ENCODE measurements around the gene SLC25A25. TPM values are rescaled to one million over a fixed set of nuclear protein-coding genes. Genes with fewer than 3 reads are reported as not detected.

SLC25A25 gene
- total RNA-seq, 3 donors from 2014 or later (not counting 1 experiment from before 2014, with no cell fraction given), result 16.8 to 19.1 (median 18.9) TPM

- Mint-ChIP-seq H3K27ac (no peak overlapping the region), H3K27me3 (ENCODE audit: low read depth in 2 of 2) (no peaks in the 10 kb centered on the region), H3K9me3 (no peaks in the 10 kb centered on the region), H3K36me3 (no peaks in the 10 kb centered on the region), H3K4me1 (peaks cover 0 to 9% of the 10 kb centered on the region in 2 donors), H3K4me3 (no peak overlapping the region)
- no peaks in the 10 kb centered on the region for H3K9me3 ChIP-seq (ENCODE audit: control insufficient read depth, insufficient read depth, low read length)
- DNase-seq, result no peak
- intact Hi-C loops (cut with micrococcal nuclease), result no loop called here
- 59% methylated on average over 6 of the region's 6 CpGs for WGBS (ENCODE audit: insufficient coverage)
- H3K27me3 ChIP-seq (ENCODE audit: control insufficient read depth, insufficient read depth, low read length), result no peaks in the 10 kb centered on the region
- H3K36me3 ChIP-seq (ENCODE audit: control insufficient read depth, insufficient read depth, low read length), result peaks cover 74% of the 10 kb centered on the region
- H3K4me3 ChIP-seq (ENCODE audit: low read length), result no peak overlapping the region
- no peak for TF ChIP-seq CTCF (IDR thresholded peaks at IDR 0.05)
- peaks cover 13% of the 10 kb centered on the region for H3K4me1 ChIP-seq (ENCODE audit: control insufficient read depth, insufficient read depth, low read length)
- H3K27ac ChIP-seq (ENCODE audit: low read length), result no peak overlapping the region
- ATAC-seq, result no peak
These were observed 36.2 kb downstream of the SLC25A25 start for GRCh38 chr9:128104171-128104618.

DNA sequence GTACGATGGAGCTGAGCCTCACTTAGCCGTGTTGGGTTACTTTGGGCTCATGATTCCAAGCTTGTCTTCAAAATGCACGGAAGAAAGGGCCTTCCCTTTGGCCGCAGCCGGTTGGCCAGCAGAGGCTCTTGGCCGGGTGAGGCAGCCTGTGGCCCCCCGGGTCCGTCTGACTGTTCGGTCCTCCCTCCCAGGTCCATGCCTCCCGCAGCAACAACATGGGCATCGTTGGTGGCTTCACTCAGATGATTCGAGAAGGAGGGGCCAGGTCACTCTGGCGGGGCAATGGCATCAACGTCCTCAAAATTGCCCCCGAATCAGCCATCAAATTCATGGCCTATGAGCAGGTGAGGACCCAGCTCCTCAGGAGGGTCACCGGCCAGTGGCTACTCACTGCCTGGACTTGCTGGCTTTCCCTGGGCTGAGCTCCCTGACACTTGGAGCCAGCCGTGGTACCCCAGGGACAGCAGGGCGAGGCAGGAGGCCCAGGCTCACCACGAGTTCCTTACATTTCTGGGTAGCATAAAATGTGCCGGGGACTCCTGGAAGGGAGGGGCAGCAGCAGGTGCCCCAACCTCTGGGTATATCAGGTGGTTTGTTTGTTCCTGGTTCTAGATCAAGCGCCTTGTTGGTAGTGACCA is 37.6 kb downstream of the SLC25A25 start:
- Histone ChIP-seq H3K27me3 (ENCODE audit: control insufficient read depth, insufficient read depth, low read length) (no peaks in the 10 kb centered on the region), H3K27ac (ENCODE audit: low read length) (no peak overlapping the region), H3K9me3 (ENCODE audit: control insufficient read depth, insufficient read depth, low read length) (no peaks in the 10 kb centered on the region), H3K36me3 (ENCODE audit: control insufficient read depth, insufficient read depth, low read length) (peaks cover 70% of the 10 kb centered on the region), H3K4me3 (ENCODE audit: low read length) (no peak overlapping the region), H3K4me1 (ENCODE audit: control insufficient read depth, insufficient read depth, low read length) (peaks cover 7% of the 10 kb centered on the region)
- 93% methylated on average over 21 of the region's 21 CpGs for WGBS (ENCODE audit: insufficient coverage)
- no peak overlapping the region for H3K4me3 Mint-ChIP-seq
- no peak for ATAC-seq
- H3K27ac Mint-ChIP-seq, result no peak overlapping the region
- no peak for TF ChIP-seq CTCF (IDR thresholded peaks at IDR 0.05)
- H3K9me3 Mint-ChIP-seq, result no peaks in the 10 kb centered on the region
- no peaks in the 10 kb centered on the region for H3K36me3 Mint-ChIP-seq
- peaks cover 0 to 9% of the 10 kb centered on the region in 2 donors for H3K4me1 Mint-ChIP-seq
- intact Hi-C loops (cut with micrococcal nuclease), result no loop called here
- H3K27me3 Mint-ChIP-seq (ENCODE audit: low read depth in 2 of 2), result no peaks in the 10 kb centered on the region
- no peak for DNase-seq

DNA sequence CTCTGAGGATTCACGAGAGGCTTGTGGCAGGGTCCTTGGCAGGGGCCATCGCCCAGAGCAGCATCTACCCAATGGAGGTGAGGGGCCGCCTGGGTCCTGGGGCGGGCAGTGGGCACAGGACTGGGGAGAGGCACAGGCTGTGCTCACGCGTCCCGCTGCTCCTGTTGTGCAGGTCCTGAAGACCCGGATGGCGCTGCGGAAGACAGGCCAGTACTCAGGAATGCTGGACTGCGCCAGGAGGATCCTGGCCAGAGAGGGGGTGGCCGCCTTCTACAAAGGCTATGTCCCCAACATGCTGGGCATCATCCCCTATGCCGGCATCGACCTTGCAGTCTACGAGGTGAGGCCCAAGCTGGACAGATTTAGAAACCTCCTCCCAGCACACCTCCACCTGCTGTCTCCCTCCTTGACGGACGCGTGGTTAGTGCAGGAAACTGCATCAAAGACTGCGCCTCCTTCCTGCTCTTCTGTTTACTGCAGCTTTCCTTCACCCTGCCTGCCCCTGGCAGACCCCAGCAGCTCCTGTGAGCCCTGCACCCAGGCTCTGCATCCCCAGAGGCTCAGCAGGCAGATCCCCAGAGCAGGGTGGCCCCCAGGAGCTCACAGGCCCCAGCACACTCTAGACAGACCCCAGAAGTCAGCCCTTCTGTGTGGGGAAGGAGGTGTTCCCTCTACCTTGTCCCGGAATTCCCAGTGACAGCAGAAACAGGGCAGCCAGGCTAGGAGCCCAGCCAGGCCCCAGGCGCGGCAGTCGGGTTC is 38.3 kb downstream of the SLC25A25 start:
- no peak for TF ChIP-seq CTCF (IDR thresholded peaks at IDR 0.05)
- Mint-ChIP-seq H3K4me3 (no peak overlapping the region), H3K27ac (peak overlapping the region in 1 of 2 donors; percentile 64), H3K27me3 (ENCODE audit: low read depth in 2 of 2) (no peaks in the 10 kb centered on the region), H3K4me1 (peaks cover 0 to 9% of the 10 kb centered on the region in 2 donors), H3K36me3 (no peaks in the 10 kb centered on the region), H3K9me3 (no peaks in the 10 kb centered on the region)
- Histone ChIP-seq H3K4me3 (ENCODE audit: low read length) (no peak overlapping the region), H3K27ac (ENCODE audit: low read length) (no peak overlapping the region), H3K4me1 (ENCODE audit: control insufficient read depth, insufficient read depth, low read length) (peaks cover 7% of the 10 kb centered on the region), H3K36me3 (ENCODE audit: control insufficient read depth, insufficient read depth, low read length) (peaks cover 63% of the 10 kb centered on the region), H3K9me3 (ENCODE audit: control insufficient read depth, insufficient read depth, low read length) (no peaks in the 10 kb centered on the region), H3K27me3 (ENCODE audit: control insufficient read depth, insufficient read depth, low read length) (no peaks in the 10 kb centered on the region)
- DNase-seq (peak in 1 of 2 donors; percentile 51), ATAC-seq (no peak)
- WGBS (ENCODE audit: insufficient coverage), result 92% methylated on average over 23 of the region's 23 CpGs
- intact Hi-C loops (cut with micrococcal nuclease), result no loop called here
